Hepatocyte (in vitro differentiated cells): ENCODE measurements around the gene ABR.

ENCODE experiments used
- EZH2phosphoT487 ChIP-seq: fragments of 200-600 bp; sonication (generic); IDR thresholded peaks from one replicate; pipeline ENCODE4 v1.6.1; 2018; ENCODE audit warnings: antibody characterized with exemption, mild to moderate bottlenecking, low read depth, moderate library complexity; ENCODE audit not compliant: unreplicated experiment, severe bottlenecking
- TF ChIP-seq, protein P1 (sequence below): fragments of 200-600 bp; sonication (generic); IDR thresholded peaks from 2 replicates; pipeline ENCODE4 v1.5.1; 2016; ENCODE audit warnings: antibody characterized with exemption, mild to moderate bottlenecking; ENCODE audit not compliant: poor library complexity

DNA sequence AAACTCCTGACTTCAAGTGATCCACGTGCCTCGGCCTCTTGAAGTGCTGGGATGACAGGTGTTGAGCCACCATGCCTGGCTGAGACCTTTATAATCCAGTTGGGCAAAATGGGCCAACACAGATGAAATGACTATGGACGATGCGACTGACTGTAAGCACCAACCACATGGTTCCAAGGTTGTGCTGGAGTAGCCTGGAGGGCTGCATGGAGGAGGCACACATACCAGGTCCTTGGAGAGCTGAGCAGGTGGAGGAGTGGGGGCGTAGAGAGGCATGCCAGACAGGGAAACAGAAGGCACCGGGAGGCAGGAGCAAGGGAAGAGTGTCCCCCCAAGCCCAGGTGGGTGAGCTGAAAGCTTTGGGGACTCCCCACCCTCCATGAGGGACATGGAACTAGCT is 85.2 kb downstream of the ABR start:
- TF ChIP-seq, protein P1, sequence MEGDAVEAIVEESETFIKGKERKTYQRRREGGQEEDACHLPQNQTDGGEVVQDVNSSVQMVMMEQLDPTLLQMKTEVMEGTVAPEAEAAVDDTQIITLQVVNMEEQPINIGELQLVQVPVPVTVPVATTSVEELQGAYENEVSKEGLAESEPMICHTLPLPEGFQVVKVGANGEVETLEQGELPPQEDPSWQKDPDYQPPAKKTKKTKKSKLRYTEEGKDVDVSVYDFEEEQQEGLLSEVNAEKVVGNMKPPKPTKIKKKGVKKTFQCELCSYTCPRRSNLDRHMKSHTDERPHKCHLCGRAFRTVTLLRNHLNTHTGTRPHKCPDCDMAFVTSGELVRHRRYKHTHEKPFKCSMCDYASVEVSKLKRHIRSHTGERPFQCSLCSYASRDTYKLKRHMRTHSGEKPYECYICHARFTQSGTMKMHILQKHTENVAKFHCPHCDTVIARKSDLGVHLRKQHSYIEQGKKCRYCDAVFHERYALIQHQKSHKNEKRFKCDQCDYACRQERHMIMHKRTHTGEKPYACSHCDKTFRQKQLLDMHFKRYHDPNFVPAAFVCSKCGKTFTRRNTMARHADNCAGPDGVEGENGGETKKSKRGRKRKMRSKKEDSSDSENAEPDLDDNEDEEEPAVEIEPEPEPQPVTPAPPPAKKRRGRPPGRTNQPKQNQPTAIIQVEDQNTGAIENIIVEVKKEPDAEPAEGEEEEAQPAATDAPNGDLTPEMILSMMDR: no peak
- TF ChIP-seq EZH2phosphoT487: no peak
